Epidermal melanocyte (primary cell): ENCODE data around the gene PCAT6.
"Not testable (repeated sequence)": the region's sequence is repeated elsewhere in the genome, so short reads cannot be mapped to it uniquely, and the experiment has no call there.

ENCODE experiments used
- DNase-seq: peaks from one replicate; pipeline ENCODE4 v3.0.0; 2011; ENCODE audit warnings: low spot score; ENCODE audit not compliant: insufficient read length

The PCAT6 gene

GRCh38 chr1:202807451-202807925 lies 3.3 kb upstream of the PCAT6 start:
- no peak for DNase-seq

GRCh38 chr1:202807926-202808757 lies 2.6 kb upstream of the PCAT6 start, which contains the start of gene KDM5B:
KDM5B (minus strand) TSS chr1:202808421; CDS start chr1:202808305, 116 bp downstream.
- DNase-seq = peak; percentile 78

GRCh38 chr1:202809597-202810159 lies 1.1 kb upstream of the PCAT6 start:
- DNase-seq = no peak

- no peak for DNase-seq
Observed at GRCh38 chr1:202810193-202810614, 550 bp upstream of the PCAT6 start.

- DNase-seq = no peak
Observed at GRCh38 chr1:202811296-202812175, 782 bp downstream of the PCAT6 start.

GRCh38 chr1:202812176-202813026 lies 1.6 kb downstream of the PCAT6 start:
- DNase-seq = no peak

GRCh38 chr1:202815120-202815519 lies 4.4 kb downstream of the PCAT6 start:
- DNase-seq = no peak

GRCh38 chr1:202818819-202819218 lies 8.1 kb downstream of the PCAT6 start:
- no peak for DNase-seq

GRCh38 chr1:202821467-202821866 lies 10.7 kb downstream of the PCAT6 start:
- DNase-seq = no peak

- no peak for DNase-seq
Observed at GRCh38 chr1:202825748-202826147, 15.0 kb downstream of the PCAT6 start.

- DNase-seq = not testable (repeated sequence)
Observed at GRCh38 chr1:202829223-202829622, 18.5 kb downstream of the PCAT6 start.

GRCh38 chr1:202831906-202832305 lies 21.2 kb downstream of the PCAT6 start:
- DNase-seq = no peak

GRCh38 chr1:202834771-202835547 lies 24.2 kb downstream of the PCAT6 start:
- no peak for DNase-seq

GRCh38 chr1:202835548-202836072 lies 24.9 kb downstream of the PCAT6 start:
- no peak for DNase-seq

- no peak for DNase-seq
Observed at GRCh38 chr1:202836623-202837403, 26.1 kb downstream of the PCAT6 start.

GRCh38 chr1:202837746-202838262 lies 27.1 kb downstream of the PCAT6 start:
- DNase-seq = peak; percentile 64

GRCh38 chr1:202843081-202843480 lies 32.3 kb downstream of the PCAT6 start:
- DNase-seq = no peak

GRCh38 chr1:202844259-202844658 lies 33.5 kb downstream of the PCAT6 start:
- no peak for DNase-seq

- DNase-seq = no peak
Observed at GRCh38 chr1:202844935-202845334, 34.2 kb downstream of the PCAT6 start.
